HCT116 (cell line): ENCODE results near the gene RPF1.

Source experiments
- CTCF ChIP-seq, 3 experiments: fragments of 200-600 bp in 1 of 3; sonication (generic) in 1 of 3; IDR thresholded peaks in 2 of 3; conservative IDR thresholded peaks in 1 of 3; 2 replicates each; pipeline ENCODE4 v1.5.1; 2012 to 2017; ENCODE audit warnings: low read depth in 2 of 3, low read length in 2 of 3, antibody characterized with exemption in 1 of 3, borderline replicate concordance in 1 of 3, control low read depth in 1 of 3, mild to moderate bottlenecking in 1 of 3, mixed read lengths in 1 of 3, mixed run types in 1 of 3, moderate library complexity in 1 of 3; ENCODE audit not compliant: insufficient read depth in 1 of 3
- POLR2A ChIP-seq: IDR thresholded peaks from 2 replicates; pipeline ENCODE4 v1.7.0; 2011; ENCODE audit warnings: borderline replicate concordance; ENCODE audit not compliant: insufficient read depth, insufficient read length; ENCODE audit errors: extremely low read depth
- POLR2AphosphoS5 ChIP-seq: IDR thresholded peaks from 2 replicates; pipeline ENCODE4 v1.6.1; 2011; ENCODE audit warnings: mild to moderate bottlenecking, low read depth, low read length, moderate library complexity
- ZNF274 ChIP-seq: fragments of 200-500 bp; sonication (Bioruptor generic); IDR thresholded peaks from 2 replicates; pipeline ENCODE4 v1.6.1; 2014; ENCODE audit warnings: mild to moderate bottlenecking, low read depth, low read length, inconsistent platforms

DNA sequence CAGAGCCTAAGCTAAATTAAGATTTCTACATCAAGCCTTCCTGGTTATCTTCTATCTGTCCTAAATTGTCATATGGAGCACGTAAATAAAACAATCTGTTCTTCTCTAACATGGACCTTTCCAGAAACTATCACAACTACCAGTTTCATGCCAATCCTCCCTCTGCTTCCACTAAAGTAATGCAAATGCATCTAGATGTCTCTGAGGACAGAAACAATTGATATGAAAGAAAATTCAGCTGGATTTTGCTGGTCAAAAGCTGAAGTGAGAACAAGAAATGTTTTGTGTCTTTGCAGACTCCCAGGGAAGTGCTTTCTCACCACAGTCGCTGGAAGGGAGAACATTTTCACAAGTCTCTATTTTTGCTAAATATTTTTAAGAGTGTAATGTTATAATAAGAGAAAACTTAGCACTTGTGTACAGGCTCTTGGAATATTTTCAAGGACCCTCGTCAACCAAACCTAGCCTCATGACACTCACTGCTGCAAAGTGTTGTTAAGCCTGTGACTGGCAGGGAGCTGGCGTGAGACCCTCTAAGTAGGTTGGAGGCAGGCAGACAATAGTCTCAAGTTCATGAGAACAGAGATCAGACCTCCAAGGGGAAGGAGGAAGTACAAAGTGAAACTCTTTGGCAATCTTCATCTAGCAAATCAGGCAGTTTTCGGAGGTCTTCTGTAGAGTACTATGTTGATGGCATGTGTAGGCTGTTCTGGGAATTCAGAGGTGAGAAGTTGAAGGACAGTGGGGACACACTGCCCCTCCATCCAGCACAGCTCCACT, 42.0 kb upstream of the RPF1 start:
- TF ChIP-seq CTCF (IDR thresholded peaks at IDR 0.05 in 2 of 3, conservative IDR thresholded peaks at IDR 0.05 in 1 of 3; ENCODE audit: borderline replicate concordance in 1 of 3, insufficient read depth in 1 of 3, low read depth in 2 of 3, low read length in 2 of 3): no peak
- no peak for TF ChIP-seq ZNF274
- no peak for TF ChIP-seq POLR2A
- TF ChIP-seq POLR2AphosphoS5: no peak
